ENCODE measurements around the gene STARD3. TPM values are rescaled to one million over a fixed set of nuclear protein-coding genes. Genes with fewer than 3 reads are reported as not detected.
A peak's percentile ranks its signal among the peaks of the same experiment; 100 is the strongest.

Gene STARD3
- total and polyA plus RNA-seq, 2 of the 13 experiments (the other 11 are each of a cell fraction or from before 2014, with no cell fraction given) = 34.6 to 100 TPM

DNA sequence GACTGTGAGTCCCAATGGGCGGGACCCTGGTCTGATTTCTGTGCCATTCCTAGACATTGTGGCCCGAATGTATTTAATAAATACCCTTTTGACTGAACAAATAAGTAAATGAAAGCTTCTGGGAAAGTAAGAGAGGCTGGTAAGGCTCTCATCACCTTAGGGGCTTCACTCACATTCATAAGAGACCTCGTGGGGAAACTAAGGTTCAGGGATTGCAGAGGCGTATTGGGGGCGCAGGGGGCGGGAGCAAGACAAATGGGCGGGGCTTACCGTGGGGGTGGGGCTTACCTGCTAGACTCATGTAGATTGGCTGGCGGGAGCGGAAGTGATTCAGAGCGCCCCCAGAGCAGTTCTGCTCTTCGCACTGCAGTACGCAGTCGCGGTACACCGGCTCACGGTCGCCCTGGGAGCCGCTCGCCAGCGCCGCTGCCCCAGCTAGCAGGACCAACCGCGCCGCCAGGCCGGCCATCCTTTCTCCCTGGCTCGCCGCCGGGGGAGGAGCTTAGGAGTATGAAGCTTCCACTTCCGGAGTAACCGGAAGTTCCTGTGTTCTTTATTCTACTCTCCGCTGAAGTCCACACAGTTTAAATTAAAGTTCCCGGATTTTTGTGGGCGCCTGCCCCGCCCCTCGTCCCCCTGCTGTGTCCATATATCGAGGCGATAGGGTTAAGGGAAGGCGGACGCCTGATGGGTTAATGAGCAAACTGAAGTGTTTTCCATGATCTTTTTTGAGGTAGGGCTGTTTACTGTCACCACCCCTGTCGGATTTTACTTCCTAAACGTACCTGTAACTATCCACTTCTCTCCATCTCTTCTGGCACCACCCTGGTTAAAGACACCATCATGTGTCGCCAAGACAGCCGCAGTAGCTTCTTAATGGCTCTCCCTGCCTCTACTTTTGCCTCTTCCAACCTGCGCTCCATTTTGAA is 50.9 kb downstream of the STARD3 start, which contains the start of gene PGAP3 (continued):
- TF ChIP-seq, protein P1, sequence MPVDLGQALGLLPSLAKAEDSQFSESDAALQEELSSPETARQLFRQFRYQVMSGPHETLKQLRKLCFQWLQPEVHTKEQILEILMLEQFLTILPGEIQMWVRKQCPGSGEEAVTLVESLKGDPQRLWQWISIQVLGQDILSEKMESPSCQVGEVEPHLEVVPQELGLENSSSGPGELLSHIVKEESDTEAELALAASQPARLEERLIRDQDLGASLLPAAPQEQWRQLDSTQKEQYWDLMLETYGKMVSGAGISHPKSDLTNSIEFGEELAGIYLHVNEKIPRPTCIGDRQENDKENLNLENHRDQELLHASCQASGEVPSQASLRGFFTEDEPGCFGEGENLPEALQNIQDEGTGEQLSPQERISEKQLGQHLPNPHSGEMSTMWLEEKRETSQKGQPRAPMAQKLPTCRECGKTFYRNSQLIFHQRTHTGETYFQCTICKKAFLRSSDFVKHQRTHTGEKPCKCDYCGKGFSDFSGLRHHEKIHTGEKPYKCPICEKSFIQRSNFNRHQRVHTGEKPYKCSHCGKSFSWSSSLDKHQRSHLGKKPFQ (CRISPR knock-in tag; IDR thresholded peaks at IDR 0.05; ENCODE audit: insufficient replicate concordance) = no peak
- TF ChIP-seq ZMYM4 (CRISPR knock-in tag; IDR thresholded peaks at IDR 0.05) (peak; percentile 62; the same call in 1 of the 2 replicates), ZFP90 (CRISPR knock-in tag; IDR thresholded peaks at IDR 0.05; ENCODE audit: borderline replicate concordance) (0 out of 2 replicates have a peak, but pooled peaks have one; percentile 25), SETDB1 (CRISPR knock-in tag; IDR thresholded peaks at IDR 0.05; ENCODE audit: borderline replicate concordance) (no peak), ZNF777 (CRISPR knock-in tag; IDR thresholded peaks at IDR 0.05) (no peak), ZNF205 (CRISPR knock-in tag; IDR thresholded peaks at IDR 0.05) (peak; percentile 56; the same call in 1 of the 2 replicates), ZNF710 (CRISPR knock-in tag; IDR thresholded peaks at IDR 0.05; ENCODE audit: borderline replicate concordance) (no peak), ATF1 (CRISPR knock-in tag; IDR thresholded peaks at IDR 0.05) (no peak), KDM3A (CRISPR knock-in tag; IDR thresholded peaks at IDR 0.05; ENCODE audit: low read depth) (peak; percentile 78; the same call in 1 of the 2 replicates), MXD3 (CRISPR knock-in tag; IDR thresholded peaks at IDR 0.05) (no peak; the same call in 1 of the 2 replicates), GABPB1 (CRISPR knock-in tag; IDR thresholded peaks at IDR 0.05) (peak; percentile 98)
- TF ChIP-seq, protein P2, sequence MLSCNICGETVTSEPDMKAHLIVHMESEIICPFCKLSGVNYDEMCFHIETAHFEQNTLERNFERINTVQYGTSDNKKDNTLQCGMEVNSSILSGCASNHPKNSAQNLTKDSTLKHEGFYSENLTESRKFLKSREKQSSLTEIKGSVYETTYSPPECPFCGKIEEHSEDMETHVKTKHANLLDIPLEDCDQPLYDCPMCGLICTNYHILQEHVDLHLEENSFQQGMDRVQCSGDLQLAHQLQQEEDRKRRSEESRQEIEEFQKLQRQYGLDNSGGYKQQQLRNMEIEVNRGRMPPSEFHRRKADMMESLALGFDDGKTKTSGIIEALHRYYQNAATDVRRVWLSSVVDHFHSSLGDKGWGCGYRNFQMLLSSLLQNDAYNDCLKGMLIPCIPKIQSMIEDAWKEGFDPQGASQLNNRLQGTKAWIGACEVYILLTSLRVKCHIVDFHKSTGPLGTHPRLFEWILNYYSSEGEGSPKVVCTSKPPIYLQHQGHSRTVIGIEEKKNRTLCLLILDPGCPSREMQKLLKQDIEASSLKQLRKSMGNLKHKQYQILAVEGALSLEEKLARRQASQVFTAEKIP (CRISPR knock-in tag; IDR thresholded peaks at IDR 0.05; ENCODE audit: borderline replicate concordance) = no peak
- TF ChIP-seq, protein P3, sequence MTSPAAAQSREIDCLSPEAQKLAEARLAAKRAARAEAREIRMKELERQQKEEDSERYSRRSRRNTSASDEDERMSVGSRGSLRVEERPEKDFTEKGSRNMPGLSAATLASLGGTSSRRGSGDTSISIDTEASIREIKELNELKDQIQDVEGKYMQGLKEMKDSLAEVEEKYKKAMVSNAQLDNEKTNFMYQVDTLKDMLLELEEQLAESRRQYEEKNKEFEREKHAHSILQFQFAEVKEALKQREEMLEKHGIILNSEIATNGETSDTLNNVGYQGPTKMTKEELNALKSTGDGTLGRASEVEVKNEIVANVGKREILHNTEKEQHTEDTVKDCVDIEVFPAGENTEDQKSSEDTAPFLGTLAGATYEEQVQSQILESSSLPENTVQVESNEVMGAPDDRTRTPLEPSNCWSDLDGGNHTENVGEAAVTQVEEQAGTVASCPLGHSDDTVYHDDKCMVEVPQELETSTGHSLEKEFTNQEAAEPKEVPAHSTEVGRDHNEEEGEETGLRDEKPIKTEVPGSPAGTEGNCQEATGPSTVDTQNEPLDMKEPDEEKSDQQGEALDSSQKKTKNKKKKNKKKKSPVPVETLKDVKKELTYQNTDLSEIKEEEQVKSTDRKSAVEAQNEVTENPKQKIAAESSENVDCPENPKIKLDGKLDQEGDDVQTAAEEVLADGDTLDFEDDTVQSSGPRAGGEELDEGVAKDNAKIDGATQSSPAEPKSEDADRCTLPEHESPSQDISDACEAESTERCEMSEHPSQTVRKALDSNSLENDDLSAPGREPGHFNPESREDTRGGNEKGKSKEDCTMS (CRISPR knock-in tag; conservative IDR thresholded peaks at IDR 0.05) = no peak
- TF ChIP-seq, protein P4, sequence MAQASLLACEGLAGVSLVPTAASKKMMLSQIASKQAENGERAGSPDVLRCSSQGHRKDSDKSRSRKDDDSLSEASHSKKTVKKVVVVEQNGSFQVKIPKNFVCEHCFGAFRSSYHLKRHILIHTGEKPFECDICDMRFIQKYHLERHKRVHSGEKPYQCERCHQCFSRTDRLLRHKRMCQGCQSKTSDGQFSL (CRISPR knock-in tag; IDR thresholded peaks at IDR 0.05) = 0 out of 2 replicates have a peak, but pooled peaks have one; percentile 42
- TF ChIP-seq, protein P5, sequence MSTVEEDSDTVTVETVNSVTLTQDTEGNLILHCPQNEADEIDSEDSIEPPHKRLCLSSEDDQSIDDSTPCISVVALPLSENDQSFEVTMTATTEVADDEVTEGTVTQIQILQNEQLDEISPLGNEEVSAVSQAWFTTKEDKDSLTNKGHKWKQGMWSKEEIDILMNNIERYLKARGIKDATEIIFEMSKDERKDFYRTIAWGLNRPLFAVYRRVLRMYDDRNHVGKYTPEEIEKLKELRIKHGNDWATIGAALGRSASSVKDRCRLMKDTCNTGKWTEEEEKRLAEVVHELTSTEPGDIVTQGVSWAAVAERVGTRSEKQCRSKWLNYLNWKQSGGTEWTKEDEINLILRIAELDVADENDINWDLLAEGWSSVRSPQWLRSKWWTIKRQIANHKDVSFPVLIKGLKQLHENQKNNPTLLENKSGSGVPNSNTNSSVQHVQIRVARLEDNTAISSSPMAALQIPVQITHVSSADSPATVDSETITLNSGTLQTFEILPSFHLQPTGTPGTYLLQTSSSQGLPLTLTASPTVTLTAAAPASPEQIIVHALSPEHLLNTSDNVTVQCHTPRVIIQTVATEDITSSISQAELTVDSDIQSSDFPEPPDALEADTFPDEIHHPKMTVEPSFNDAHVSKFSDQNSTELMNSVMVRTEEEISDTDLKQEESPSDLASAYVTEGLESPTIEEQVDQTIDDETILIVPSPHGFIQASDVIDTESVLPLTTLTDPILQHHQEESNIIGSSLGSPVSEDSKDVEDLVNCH (CRISPR knock-in tag; IDR thresholded peaks at IDR 0.05) = no peak

All from HepG2 (cell line).